WTC11 (cell line): Measurements from ENCODE around the gene ALG5. TPM values are rescaled to one million over a fixed set of nuclear protein-coding genes. Genes with fewer than 3 reads are reported as not detected.

ENCODE experiments used
- ATAC-seq: fragments of 200-7000 bp; cut with Tn5 transposase; 2 replicates; pipeline ENCODE4 v1.10.0; 2021; ENCODE audit warnings: mild to moderate bottlenecking, moderate library complexity
- CTCF ChIA-PET: fragments of 300-600 bp; sonication (Branson Sonifier 250); formaldehyde crosslinking; loops from one replicate; lab custom pipeline; 2021; ENCODE audit warnings: antibody characterized with exemption; lab: Charles Lee
- POLR2A ChIA-PET: fragments of 350-600 bp; sonication (Branson Sonifier 250); formaldehyde crosslinking; loops from one replicate; lab custom pipeline; 2021; ENCODE audit warnings: antibody characterized with exemption; lab: Charles Lee
- DNase-seq: peaks from one replicate; pipeline ENCODE4 v3.0.0; 2021; ENCODE audit warnings: low spot score
- H3K27ac Mint-ChIP-seq: 2 replicates; pipeline ENCODE4 v1.8.0; 2021; ENCODE audit warnings: mixed read lengths
- H3K27me3 Mint-ChIP-seq: 2 replicates; pipeline ENCODE4 v1.8.0; 2021; ENCODE audit warnings: low read depth, mild to moderate bottlenecking, moderate library complexity, mixed read lengths
- H3K36me3 Mint-ChIP-seq: 2 replicates; pipeline ENCODE4 v1.8.0; 2021; ENCODE audit warnings: mixed read lengths
- H3K4me1 Mint-ChIP-seq: 2 replicates; pipeline ENCODE4 v1.8.0; 2022; ENCODE audit warnings: mixed read lengths
- H3K4me3 Mint-ChIP-seq: 2 replicates; pipeline ENCODE4 v1.8.0; 2021; ENCODE audit warnings: mild to moderate bottlenecking, moderate library complexity, mixed read lengths
- H3K9me3 Mint-ChIP-seq: 2 replicates; pipeline ENCODE4 v1.8.0; 2021; ENCODE audit warnings: mixed read lengths
- CDX4 ChIP-seq: fragments of 250-450 bp; sonication (Bioruptor Pico); IDR thresholded peaks from 2 replicates; pipeline ENCODE4 v1.9.0; 2021; ENCODE audit warnings: moderate library complexity, mild to moderate bottlenecking, inconsistent platforms, borderline replicate concordance
- E2F5 ChIP-seq: sonication (generic); formaldehyde crosslinking; IDR thresholded peaks from 2 replicates; pipeline ENCODE4 v1.8.1; 2022; ENCODE audit warnings: mild to moderate bottlenecking, moderate library complexity, missing genetic modification reagents
- ELF4 ChIP-seq: sonication (generic); formaldehyde crosslinking; IDR thresholded peaks from 2 replicates; pipeline ENCODE4 v1.8.1; 2022; ENCODE audit warnings: low read depth, mild to moderate bottlenecking, moderate library complexity, missing genetic modification reagents
- ESRRA ChIP-seq: sonication (generic); formaldehyde crosslinking; IDR thresholded peaks from 2 replicates; pipeline ENCODE4 v1.8.1; 2022; ENCODE audit warnings: mild to moderate bottlenecking, missing genetic modification reagents, borderline replicate concordance
- FOXP1 ChIP-seq: sonication (generic); formaldehyde crosslinking; IDR thresholded peaks from 2 replicates; pipeline ENCODE4 v1.8.0; 2022; ENCODE audit warnings: missing genetic modification reagents, mild to moderate bottlenecking, moderate library complexity, borderline replicate concordance
- FOXP4 ChIP-seq: sonication (generic); formaldehyde crosslinking; IDR thresholded peaks from 2 replicates; pipeline ENCODE4 v1.8.0; 2022; ENCODE audit warnings: mild to moderate bottlenecking, missing genetic modification reagents
- GABPB1 ChIP-seq: sonication (generic); formaldehyde crosslinking; IDR thresholded peaks from 2 replicates; pipeline ENCODE4 v1.8.1; 2023; ENCODE audit warnings: mild to moderate bottlenecking, missing genetic modification reagents
- IRF1 ChIP-seq: sonication (generic); formaldehyde crosslinking; IDR thresholded peaks from 2 replicates; pipeline ENCODE4 v1.8.0; 2023; ENCODE audit warnings: missing genetic modification reagents
- MXD4 ChIP-seq: fragments of 250-450 bp; sonication (Bioruptor Pico); IDR thresholded peaks from 2 replicates; pipeline ENCODE4 v1.8.0; 2021; ENCODE audit warnings: mild to moderate bottlenecking, moderate library complexity, borderline replicate concordance
- MYBL2 ChIP-seq: sonication (generic); formaldehyde crosslinking; IDR thresholded peaks from 2 replicates; pipeline ENCODE4 v1.8.1; 2023; ENCODE audit warnings: mild to moderate bottlenecking, moderate library complexity, missing genetic modification reagents
- NFYB ChIP-seq: sonication (generic); formaldehyde crosslinking; conservative IDR thresholded peaks from 2 replicates; pipeline ENCODE4 v1.8.0; 2022; ENCODE audit warnings: low read depth, missing genetic modification reagents
- NR2C2 ChIP-seq: sonication (generic); formaldehyde crosslinking; IDR thresholded peaks from 2 replicates; pipeline ENCODE4 v1.8.0; 2022; ENCODE audit warnings: mild to moderate bottlenecking, missing genetic modification reagents
- PRRX2 ChIP-seq: fragments of 250-450 bp; sonication (Bioruptor Pico); IDR thresholded peaks from 2 replicates; pipeline ENCODE4 v1.8.0; 2021; ENCODE audit warnings: mild to moderate bottlenecking
- SOX15 ChIP-seq: fragments of 250-450 bp; sonication (Bioruptor Pico); IDR thresholded peaks from 2 replicates; pipeline ENCODE4 v1.9.0; 2021; ENCODE audit warnings: mild to moderate bottlenecking
- TP53 ChIP-seq: sonication (generic); formaldehyde crosslinking; IDR thresholded peaks from 2 replicates; pipeline ENCODE4 v1.8.1; 2023; ENCODE audit warnings: mild to moderate bottlenecking, missing genetic modification reagents
- ZNF232 ChIP-seq: sonication (generic); formaldehyde crosslinking; IDR thresholded peaks from 2 replicates; pipeline ENCODE4 v1.8.0; 2022; ENCODE audit warnings: mild to moderate bottlenecking, missing genetic modification reagents
- ZNF317 ChIP-seq: sonication (generic); formaldehyde crosslinking; IDR thresholded peaks from 2 replicates; pipeline ENCODE4 v1.8.1; 2023; ENCODE audit warnings: low read depth, mild to moderate bottlenecking, moderate library complexity, missing genetic modification reagents, borderline replicate concordance
- ZNF423 ChIP-seq: fragments of 250-450 bp; sonication (Bioruptor Pico); IDR thresholded peaks from 2 replicates; pipeline ENCODE4 v2.1.2; 2022; ENCODE audit warnings: mild to moderate bottlenecking, moderate library complexity
- total RNA-seq: library from RNA; stranded (reverse); gene quantifications from 3 replicates; pipeline ENCODE4 v1.2.3, GENCODE V29; 2021
- TF ChIP-seq, protein P1 (sequence below): sonication (generic); formaldehyde crosslinking; conservative IDR thresholded peaks from 2 replicates; pipeline ENCODE4 v1.8.1; 2022; ENCODE audit warnings: mild to moderate bottlenecking, missing genetic modification reagents
- TF ChIP-seq, protein P2 (sequence below): sonication (generic); formaldehyde crosslinking; IDR thresholded peaks from 2 replicates; pipeline ENCODE4 v1.8.1; 2023; ENCODE audit warnings: mild to moderate bottlenecking, missing genetic modification reagents, moderate library complexity

ALG5 gene
- total RNA-seq, 1 experiment from 2014 or later, result 18.4 TPM

DNA sequence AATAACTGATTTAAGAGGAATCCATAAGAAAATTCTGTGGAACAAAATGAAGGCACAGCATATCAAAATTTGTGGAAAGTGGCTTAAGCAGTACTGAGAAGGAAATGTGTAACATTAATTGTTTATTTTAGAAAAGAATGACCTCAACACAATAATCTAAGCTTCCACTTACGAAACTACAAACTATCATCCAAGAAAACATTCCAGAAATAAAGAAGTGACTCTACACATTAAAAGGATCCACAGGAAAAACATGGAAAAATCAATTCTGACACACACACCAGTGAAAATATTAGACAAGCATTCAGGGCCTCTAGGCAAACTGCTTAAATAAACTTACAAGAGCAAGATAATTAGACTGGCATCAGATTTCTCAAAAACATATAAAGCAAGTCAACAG is 15.5 kb upstream of the ALG5 start:
- no peaks in the 10 kb centered on the region for H3K27me3 Mint-ChIP-seq
- ATAC-seq, result no peak
- no peak overlapping the region for H3K4me3 Mint-ChIP-seq
- POLR2A ChIA-PET, result no interaction called here
- H3K9me3 Mint-ChIP-seq, result no peaks in the 10 kb centered on the region
- peaks cover 55% of the 10 kb centered on the region for H3K36me3 Mint-ChIP-seq
- H3K4me1 Mint-ChIP-seq, result no peaks in the 10 kb centered on the region
- TF ChIP-seq MXD4 (CRISPR knock-in tag) (no peak), GABPB1 (CRISPR knock-in tag) (no peak), NFYB (CRISPR knock-in tag) (no peak), FOXP1 (CRISPR knock-in tag) (no peak)
- no peak overlapping the region for H3K27ac Mint-ChIP-seq
- CTCF ChIA-PET, result no interaction called here
- no peak for DNase-seq

DNA sequence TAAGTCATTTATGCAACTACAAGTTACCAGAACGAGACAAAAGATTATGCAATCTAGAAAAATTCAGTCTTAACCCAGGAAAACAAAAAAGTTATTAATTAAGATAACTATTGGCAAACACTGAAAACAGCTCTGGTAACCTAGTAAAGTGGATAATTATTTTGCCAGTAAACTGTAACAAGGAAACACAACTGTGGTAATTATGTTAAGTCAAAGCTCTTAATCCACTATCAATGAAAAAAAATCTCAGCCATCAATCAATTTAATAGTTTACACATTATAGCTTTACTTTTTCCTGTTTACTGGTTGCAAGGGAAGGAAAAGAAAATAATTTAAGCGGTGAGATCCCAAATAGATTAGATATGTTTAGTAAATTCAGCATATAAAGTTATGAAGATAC is 12.6 kb upstream of the ALG5 start:
- H3K27me3 Mint-ChIP-seq, result no peaks in the 10 kb centered on the region
- CTCF ChIA-PET, result no interaction called here
- POLR2A ChIA-PET, result interaction anchor here (0.6 kb wide), 1 partner anchor 12 kb away, joined by 10 read pairs; no protein-coding TSS in a partner anchor
- no peak for ATAC-seq
- H3K4me1 Mint-ChIP-seq, result peaks cover 10% of the 10 kb centered on the region
- no peak overlapping the region for H3K4me3 Mint-ChIP-seq
- TF ChIP-seq CDX4 (CRISPR knock-in tag) (no peak), E2F5 (CRISPR knock-in tag) (no peak), IRF1 (CRISPR knock-in tag) (no peak), FOXP4 (CRISPR knock-in tag) (no peak), MYBL2 (CRISPR knock-in tag) (no peak), ESRRA (CRISPR knock-in tag) (no peak), GABPB1 (CRISPR knock-in tag) (no peak), FOXP1 (CRISPR knock-in tag) (no peak), ZNF317 (CRISPR knock-in tag) (no peak), NR2C2 (CRISPR knock-in tag) (no peak), ZNF423 (CRISPR knock-in tag) (no peak), ELF4 (CRISPR knock-in tag) (no peak), SOX15 (CRISPR knock-in tag) (no peak), ZNF232 (CRISPR knock-in tag) (no peak), PRRX2 (CRISPR knock-in tag) (no peak), TP53 (no peak)
- TF ChIP-seq, protein P1, sequence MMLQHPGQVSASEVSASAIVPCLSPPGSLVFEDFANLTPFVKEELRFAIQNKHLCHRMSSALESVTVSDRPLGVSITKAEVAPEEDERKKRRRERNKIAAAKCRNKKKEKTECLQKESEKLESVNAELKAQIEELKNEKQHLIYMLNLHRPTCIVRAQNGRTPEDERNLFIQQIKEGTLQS (CRISPR knock-in tag), result no peak
- TF ChIP-seq, protein P2, sequence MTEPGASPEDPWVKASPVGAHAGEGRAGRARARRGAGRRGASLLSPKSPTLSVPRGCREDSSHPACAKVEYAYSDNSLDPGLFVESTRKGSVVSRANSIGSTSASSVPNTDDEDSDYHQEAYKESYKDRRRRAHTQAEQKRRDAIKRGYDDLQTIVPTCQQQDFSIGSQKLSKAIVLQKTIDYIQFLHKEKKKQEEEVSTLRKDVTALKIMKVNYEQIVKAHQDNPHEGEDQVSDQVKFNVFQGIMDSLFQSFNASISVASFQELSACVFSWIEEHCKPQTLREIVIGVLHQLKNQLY (CRISPR knock-in tag), result no peak
- TF ChIP-seq, all 79 proteins: peak for 0
- Mint-ChIP-seq H3K9me3 (no peaks in the 10 kb centered on the region), H3K27ac (no peak overlapping the region), H3K36me3 (peaks cover 65% of the 10 kb centered on the region)
- no peak for DNase-seq
